Dendritic cell treated with granulocyte-macrophage colony-stimulating factor and Interleukin-4, amounts not matched to agents 40 ng/mL and 50 ng/mL, for 4 days (primary cell): ENCODE results near the gene CPM.

Experiments used
- H3K27ac Mint-ChIP-seq: one replicate; pipeline ENCODE4 v1.8.0; 2022; ENCODE audit warnings: mild to moderate bottlenecking, mixed read lengths
- H3K27me3 Mint-ChIP-seq: one replicate; pipeline ENCODE4 v1.8.0; 2022; ENCODE audit warnings: mild to moderate bottlenecking, mixed read lengths
- H3K36me3 Mint-ChIP-seq: one replicate; pipeline ENCODE4 v1.8.0; 2022; ENCODE audit warnings: low read depth, mixed read lengths
- H3K4me1 Mint-ChIP-seq: one replicate; pipeline ENCODE4 v1.8.0; 2022; ENCODE audit warnings: low read depth, mixed read lengths
- H3K4me3 Mint-ChIP-seq: one replicate; pipeline ENCODE4 v1.8.0; 2022; ENCODE audit warnings: mild to moderate bottlenecking, moderate library complexity, mixed read lengths
- H3K9me3 Mint-ChIP-seq: one replicate; pipeline ENCODE4 v1.8.0; 2022; ENCODE audit warnings: mixed read lengths
- intact Hi-C: fragments of 100-400 bp; cut with micrococcal nuclease; formaldehyde crosslinking; loops from one replicate; pipeline ENCODE4 v1.15.0; 2022

The CPM gene

DNA sequence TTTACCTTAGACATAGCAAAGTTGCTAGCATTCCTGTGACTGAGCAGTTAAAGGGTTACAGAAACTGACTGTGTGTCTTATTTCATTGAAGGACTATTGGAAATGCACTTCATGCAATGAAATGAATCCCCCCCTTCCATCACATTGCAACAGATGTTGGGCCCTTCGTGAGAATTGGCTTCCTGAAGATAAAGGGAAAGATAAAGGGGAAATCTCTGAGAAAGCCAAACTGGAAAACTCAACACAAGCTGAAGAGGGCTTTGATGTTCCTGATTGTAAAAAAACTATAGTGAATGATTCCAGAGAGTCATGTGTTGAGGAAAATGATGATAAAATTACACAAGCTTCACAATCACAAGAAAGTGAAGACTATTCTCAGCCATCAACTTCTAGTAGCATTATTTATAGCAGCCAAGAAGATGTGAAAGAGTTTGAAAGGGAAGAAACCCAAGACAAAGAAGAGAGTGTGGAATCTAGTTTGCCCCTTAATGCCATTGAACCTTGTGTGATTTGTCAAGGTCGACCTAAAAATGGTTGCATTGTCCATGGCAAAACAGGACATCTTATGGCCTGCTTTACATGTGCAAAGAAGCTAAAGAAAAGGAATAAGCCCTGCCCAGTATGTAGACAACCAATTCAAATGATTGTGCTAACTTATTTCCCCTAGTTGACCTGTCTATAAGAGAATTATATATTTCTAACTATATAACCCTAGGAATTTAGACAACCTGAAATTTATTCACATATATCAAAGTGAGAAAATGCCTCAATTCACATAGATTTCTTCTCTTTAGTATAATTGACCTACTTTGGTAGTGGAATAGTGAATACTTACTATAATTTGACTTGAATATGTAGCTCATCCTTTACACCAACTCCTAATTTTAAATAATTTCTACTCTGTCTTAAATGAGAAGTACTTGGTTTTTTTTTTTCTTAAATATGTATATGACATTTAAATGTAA lies 93.5 kb downstream of the CPM start:
- intact Hi-C loops = loop anchor here (10.0 kb wide), 1 partner anchor 755 kb away; no protein-coding TSS in a partner anchor
- H3K27me3 Mint-ChIP-seq = no peaks in the 10 kb centered on the region
- H3K27ac Mint-ChIP-seq = no peak overlapping the region
- H3K9me3 Mint-ChIP-seq = no peaks in the 10 kb centered on the region
- peaks cover 7% of the 10 kb centered on the region for H3K4me1 Mint-ChIP-seq
- H3K36me3 Mint-ChIP-seq = peaks cover 89% of the 10 kb centered on the region
- H3K4me3 Mint-ChIP-seq = no peak overlapping the region

DNA sequence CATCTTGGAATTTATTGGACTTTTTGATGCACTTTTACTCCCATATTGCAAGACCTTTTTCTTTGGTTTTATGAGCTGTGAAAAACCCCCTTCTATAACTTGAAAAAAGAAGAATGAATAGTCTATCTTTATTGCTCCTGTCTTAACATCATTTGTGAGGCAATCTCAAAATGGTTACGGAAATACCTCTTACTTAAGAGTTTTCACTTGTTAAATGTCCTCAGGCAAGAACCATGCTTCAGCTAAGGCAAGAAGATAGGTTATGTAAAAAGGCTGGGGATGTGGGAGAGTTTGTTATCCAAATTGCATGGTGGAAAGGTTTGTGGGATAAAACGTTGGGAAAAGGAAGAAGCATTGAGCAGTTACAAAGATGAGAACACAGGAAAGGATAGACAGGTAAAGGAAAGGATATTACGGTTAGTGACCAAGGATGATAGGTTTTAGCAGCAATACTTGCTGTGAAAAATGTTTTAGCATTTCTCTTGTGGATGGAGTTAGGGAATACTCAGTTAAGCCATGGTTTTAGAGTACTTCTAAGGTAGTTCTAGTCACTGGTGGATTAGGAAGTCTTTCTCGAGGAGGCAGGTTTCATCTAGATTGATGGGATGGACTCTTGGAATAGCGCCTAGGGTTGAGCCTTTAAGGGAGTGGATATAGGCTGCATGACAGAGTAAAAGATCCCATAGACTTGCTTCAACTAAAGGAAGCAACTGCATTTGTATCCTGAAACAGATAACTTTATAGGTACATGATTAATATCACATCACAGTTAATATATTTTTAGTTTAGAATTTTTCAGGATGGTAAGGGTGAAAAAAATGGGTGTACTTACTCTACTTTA lies 94.7 kb downstream of the CPM start:
- intact Hi-C loops = loop anchor here (10.0 kb wide), 1 partner anchor 757 kb away; no protein-coding TSS in a partner anchor
- Mint-ChIP-seq H3K4me3 (no peak overlapping the region), H3K4me1 (peaks cover 7% of the 10 kb centered on the region), H3K9me3 (no peaks in the 10 kb centered on the region), H3K27ac (no peak overlapping the region), H3K36me3 (peaks cover 86% of the 10 kb centered on the region), H3K27me3 (no peaks in the 10 kb centered on the region)

DNA sequence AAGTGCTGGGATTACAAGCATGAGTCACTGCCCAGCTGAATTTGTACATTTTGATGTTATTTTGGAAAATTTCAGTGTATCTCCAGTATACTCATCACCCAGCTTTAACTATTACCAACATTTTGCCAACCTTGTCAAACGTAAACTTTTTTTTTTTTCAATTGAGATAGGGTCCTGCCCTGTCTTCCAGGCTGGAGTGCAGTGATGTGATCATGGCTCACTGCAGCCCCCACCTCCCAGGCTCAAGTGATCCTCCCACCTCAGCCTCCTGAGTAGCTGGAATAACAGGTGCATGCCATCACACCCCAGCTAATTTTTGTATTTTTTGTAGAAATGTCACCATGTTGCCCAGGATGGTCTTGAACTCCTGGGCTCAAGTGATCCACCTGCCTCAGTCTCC lies 95.8 kb downstream of the CPM start:
- no peak overlapping the region for H3K27ac Mint-ChIP-seq
- intact Hi-C loops = loop anchor here (10.0 kb wide), 1 partner anchor 758 kb away; no protein-coding TSS in a partner anchor
- H3K27me3 Mint-ChIP-seq = no peaks in the 10 kb centered on the region
- peaks cover 7% of the 10 kb centered on the region for H3K4me1 Mint-ChIP-seq
- peaks cover 83% of the 10 kb centered on the region for H3K36me3 Mint-ChIP-seq
- H3K4me3 Mint-ChIP-seq = no peak overlapping the region
- H3K9me3 Mint-ChIP-seq = no peaks in the 10 kb centered on the region

DNA sequence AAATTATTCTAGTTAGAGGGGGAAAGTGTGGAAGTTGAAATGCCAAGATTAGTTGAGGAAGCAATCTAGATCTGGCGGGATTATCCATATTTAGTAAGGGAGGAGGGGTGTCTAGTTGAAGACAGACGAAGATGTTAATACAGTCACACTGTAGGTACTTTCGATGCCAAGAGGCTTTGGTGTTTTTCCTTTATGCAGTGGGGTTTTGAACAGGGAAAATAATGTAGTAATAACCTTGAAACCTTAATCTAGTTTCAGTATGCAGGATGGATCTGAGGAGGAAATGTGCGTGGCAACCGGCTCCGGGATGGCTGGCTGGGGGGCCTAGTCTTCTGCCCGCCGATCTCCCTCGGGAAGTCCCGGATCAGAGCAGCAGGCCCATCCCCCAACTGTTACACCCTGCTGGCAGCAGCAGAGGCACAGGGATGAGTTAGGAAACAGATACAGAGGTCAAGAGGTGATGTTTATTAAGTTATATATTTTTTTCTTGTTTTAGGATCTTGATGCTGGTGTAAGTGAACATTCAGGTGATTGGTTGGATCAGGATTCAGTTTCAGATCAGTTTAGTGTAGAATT lies 97.5 kb downstream of the CPM start:
- intact Hi-C loops = loop anchor here (10.0 kb wide), 1 partner anchor 759 kb away; no protein-coding TSS in a partner anchor
- Mint-ChIP-seq H3K4me1 (peaks cover 7% of the 10 kb centered on the region), H3K36me3 (peaks cover 83% of the 10 kb centered on the region), H3K27me3 (no peaks in the 10 kb centered on the region), H3K27ac (no peak overlapping the region), H3K4me3 (no peak overlapping the region), H3K9me3 (no peaks in the 10 kb centered on the region)

DNA sequence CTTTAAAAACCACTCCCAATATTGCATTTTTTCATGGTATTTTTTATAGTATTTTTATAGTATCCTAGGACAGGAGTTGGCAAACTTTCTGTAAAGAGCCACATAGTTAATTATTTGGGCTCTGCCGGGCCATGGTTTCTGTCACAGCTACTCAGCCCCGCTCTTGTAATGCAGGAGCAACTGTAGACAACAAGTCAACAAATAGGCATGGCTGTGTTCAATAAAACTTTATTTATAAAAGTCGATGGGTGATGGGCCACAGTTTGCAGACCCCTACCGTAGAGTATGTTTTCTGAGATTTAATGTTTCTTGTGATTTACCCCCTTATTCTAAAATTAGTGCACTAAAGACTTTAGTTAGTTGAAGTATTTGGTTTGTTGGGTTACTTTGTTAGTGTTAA lies 99.5 kb downstream of the CPM start:
- Mint-ChIP-seq H3K4me3 (no peak overlapping the region), H3K27ac (no peak overlapping the region), H3K4me1 (peaks cover 7% of the 10 kb centered on the region), H3K9me3 (no peaks in the 10 kb centered on the region), H3K27me3 (no peaks in the 10 kb centered on the region), H3K36me3 (peaks cover 85% of the 10 kb centered on the region)
- intact Hi-C loops = loop anchor here (10.0 kb wide), 1 partner anchor 761 kb away; no protein-coding TSS in a partner anchor

DNA sequence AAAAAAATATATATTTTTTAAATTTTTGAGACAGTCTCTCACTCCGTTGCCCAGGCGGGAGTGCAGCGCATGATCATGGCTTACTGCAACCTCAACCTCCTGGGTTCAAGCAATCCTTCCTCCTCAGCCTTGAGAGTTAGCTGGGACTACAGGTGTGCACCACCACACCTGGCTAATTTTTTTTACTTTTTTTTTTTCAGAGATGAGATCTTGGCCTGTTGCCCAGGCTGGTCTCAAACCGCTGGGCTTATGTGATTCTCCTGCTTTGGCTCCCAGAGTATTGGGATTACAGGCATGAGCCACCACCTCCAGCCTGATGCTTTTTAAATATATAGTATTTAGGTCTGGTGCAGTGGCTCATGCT lies 100.5 kb downstream of the CPM start:
- Mint-ChIP-seq H3K36me3 (peaks cover 88% of the 10 kb centered on the region), H3K9me3 (no peaks in the 10 kb centered on the region), H3K4me3 (no peak overlapping the region), H3K4me1 (peaks cover 7% of the 10 kb centered on the region), H3K27ac (no peak overlapping the region), H3K27me3 (no peaks in the 10 kb centered on the region)
- intact Hi-C loops = loop anchor here (10.0 kb wide), 1 partner anchor 762 kb away; no protein-coding TSS in a partner anchor

DNA sequence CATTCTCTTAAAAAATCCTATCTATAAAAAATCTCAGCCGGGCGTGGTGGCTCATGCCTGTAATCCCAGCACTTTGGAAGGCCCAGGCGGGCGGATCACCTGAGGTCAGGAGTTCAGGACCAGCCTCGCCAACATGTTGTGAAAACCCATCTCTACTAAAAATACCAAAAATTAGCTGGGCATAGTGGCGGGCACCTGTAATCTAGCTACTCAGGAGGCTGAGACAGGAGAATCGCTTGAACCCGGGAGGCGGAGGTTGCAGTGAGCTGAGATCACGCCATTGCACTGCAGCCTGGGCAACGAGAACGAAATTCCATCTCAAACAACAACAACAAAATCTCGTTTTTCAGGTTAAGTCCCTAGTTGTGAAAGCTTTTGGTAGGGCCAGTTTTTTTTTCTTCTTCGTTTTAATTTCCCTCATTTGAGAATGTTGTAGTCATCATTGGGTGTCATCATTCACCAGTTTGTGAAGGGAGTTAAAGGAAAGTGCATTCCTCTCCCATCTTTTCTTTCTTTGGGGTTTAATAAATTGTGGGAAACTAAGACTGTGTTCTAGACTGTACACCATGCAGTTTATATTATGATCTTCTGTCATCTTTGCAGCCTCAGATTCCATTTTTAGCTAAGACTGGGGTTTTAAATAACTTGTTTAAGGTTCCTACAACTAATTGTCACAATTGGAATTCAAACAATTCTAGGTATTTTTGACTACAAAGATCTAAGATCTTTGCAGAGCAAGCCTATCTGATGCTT lies 101.0 kb downstream of the CPM start:
- Mint-ChIP-seq H3K36me3 (peaks cover 88% of the 10 kb centered on the region), H3K4me3 (no peak overlapping the region), H3K4me1 (peaks cover 7% of the 10 kb centered on the region), H3K27me3 (no peaks in the 10 kb centered on the region), H3K27ac (no peak overlapping the region), H3K9me3 (no peaks in the 10 kb centered on the region)
- intact Hi-C loops = loop anchor here (10.0 kb wide), 1 partner anchor 763 kb away; no protein-coding TSS in a partner anchor

DNA sequence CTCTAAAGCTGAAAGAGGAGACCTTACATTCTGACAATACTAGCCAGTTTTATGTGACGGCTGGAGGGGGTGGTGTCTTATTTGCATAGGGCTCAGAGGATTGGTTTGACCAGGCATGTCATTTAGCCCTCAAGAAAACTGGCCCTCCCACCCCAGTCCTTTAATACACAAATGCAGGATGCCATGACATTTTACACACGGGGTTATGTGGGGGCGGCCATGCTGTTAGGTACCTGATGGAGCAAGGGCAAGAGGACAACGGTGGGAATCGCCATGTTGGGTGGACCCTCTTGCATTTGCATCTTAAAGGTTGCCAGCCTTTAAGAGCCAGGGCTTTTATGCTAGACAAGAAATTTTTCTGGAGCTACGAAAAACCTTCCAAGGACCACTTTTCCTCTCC lies 101.7 kb downstream of the CPM start:
- Mint-ChIP-seq H3K27me3 (no peaks in the 10 kb centered on the region), H3K27ac (no peak overlapping the region), H3K9me3 (no peaks in the 10 kb centered on the region), H3K4me3 (no peak overlapping the region), H3K36me3 (peaks cover 87% of the 10 kb centered on the region), H3K4me1 (peaks cover 7% of the 10 kb centered on the region)
- intact Hi-C loops = loop anchor here (10.0 kb wide), 1 partner anchor 764 kb away; no protein-coding TSS in a partner anchor

DNA sequence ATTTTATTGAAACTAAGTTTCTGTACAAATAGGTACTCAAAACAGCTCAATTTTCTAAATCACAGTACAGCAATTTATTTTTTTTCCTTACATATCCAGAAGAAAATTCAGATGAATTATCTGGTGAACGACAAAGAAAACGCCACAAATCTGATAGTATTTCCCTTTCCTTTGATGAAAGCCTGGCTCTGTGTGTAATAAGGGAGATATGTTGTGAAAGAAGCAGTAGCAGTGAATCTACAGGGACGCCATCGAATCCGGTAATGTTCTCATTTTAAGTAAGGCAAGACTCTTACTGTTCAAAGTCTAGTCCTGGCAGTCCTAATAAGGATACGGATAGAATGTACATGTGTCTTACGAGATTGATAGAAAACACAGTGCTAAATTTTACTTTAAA lies 104.3 kb downstream of the CPM start:
- Mint-ChIP-seq H3K4me1 (peaks cover 6% of the 10 kb centered on the region), H3K27me3 (no peaks in the 10 kb centered on the region), H3K27ac (no peak overlapping the region), H3K36me3 (peaks cover 91% of the 10 kb centered on the region), H3K4me3 (no peak overlapping the region), H3K9me3 (no peaks in the 10 kb centered on the region)
- intact Hi-C loops = no loop called here

DNA sequence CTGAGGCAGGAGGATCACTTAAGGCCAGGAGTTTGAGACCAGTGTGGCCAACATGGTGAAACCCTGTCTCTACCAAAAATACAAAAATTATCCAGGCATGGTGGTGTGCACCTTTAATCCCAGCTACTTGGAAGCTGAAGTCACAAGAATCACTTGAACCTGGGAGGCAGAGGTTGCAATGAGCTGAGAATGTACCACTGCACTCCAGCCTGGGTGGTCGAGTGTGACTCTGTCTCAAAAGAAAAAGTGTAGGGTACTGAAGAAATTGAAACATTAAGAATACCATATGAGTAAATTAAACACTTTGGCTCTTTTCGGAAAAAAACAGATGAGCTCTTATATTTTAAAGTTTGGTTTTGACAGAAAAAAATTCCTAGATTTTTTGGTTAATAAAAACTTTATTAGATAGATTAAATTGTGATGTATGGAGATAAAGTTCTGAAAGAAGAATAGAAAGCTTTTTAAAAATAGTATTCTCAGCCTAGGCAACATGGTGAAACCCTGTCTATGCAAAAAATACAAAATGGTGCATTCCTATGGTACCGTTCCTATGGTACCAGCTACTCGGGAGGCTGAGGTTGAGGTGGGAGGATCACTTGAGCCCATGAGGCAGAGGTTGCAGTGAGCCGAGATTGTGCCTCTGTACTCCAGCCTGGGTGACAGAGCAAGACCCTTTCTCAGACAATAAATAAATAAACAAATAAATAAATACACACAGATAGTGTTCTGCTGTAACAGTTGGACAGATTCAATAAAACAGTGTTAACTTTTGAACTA lies 104.9 kb downstream of the CPM start:
- Mint-ChIP-seq H3K27ac (no peak overlapping the region), H3K9me3 (no peaks in the 10 kb centered on the region), H3K4me3 (no peak overlapping the region), H3K27me3 (no peaks in the 10 kb centered on the region), H3K4me1 (peaks cover 10% of the 10 kb centered on the region), H3K36me3 (peaks cover 94% of the 10 kb centered on the region)
- intact Hi-C loops = no loop called here

DNA sequence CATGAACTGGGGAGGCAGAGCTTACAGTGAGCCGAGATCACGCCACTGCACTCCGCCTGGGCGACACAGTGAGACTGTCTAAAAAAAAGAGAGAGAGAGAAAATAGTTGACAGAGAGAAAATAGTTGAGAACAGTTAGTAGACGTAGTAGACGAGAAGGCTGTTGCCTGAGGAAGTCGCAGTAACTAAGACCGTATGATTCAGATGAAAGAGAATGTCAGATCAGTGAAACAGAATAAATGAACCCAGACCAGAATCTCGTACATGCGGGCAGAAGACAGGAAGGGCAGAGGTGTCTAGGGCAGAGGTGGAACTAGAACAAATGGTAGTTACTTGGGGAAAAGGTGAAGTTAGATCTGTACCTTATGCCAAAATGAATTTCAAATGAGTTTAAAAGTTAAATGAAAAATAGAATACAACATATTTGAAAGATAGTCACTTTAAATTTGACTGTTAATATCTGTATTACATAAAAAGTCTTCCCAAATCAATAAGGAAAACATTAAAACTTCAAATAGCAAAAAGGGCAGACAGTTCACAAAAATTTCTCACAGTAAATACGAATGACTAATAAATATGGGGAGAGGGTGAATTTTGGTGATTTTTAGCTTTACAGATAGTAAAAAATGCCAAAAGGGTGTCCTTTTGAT lies 107.3 kb downstream of the CPM start:
- Mint-ChIP-seq H3K27me3 (no peaks in the 10 kb centered on the region), H3K4me3 (no peak overlapping the region), H3K4me1 (peaks cover 23% of the 10 kb centered on the region), H3K27ac (no peak overlapping the region), H3K36me3 (peaks cover 95% of the 10 kb centered on the region), H3K9me3 (no peaks in the 10 kb centered on the region)
- intact Hi-C loops = no loop called here

DNA sequence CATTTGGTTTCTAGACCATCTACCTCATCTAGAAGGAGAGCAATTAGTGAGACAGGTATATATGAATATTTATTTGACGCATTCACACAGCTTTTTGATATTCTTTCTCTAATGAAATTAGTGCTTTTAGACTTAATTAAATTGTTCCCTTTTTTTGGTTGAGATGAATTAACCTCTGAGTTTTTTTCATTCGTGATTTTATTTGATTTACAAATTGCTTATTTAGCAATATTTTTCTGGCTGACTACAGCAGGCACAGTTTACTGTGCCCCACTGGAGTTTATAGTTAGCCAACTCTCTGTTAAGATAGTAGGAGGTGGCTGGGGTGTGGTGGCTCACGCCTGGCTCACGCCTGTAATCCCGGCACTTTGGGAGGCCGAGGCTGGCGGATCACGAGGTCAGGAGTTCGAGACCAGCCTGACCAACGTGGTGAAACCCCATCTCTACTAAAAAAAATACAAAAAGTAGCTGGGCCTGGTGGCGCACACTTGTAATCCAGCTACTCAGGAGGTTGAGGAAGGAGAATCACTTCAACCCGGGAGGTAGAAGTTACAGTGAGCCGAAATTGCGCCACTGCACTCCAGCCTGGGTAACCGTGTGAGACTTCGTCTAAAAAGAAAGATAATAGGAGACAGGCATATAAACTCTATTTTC lies 108.2 kb downstream of the CPM start:
- H3K4me1 Mint-ChIP-seq = peaks cover 26% of the 10 kb centered on the region
- H3K27me3 Mint-ChIP-seq = no peaks in the 10 kb centered on the region
- peaks cover 91% of the 10 kb centered on the region for H3K36me3 Mint-ChIP-seq
- H3K9me3 Mint-ChIP-seq = no peaks in the 10 kb centered on the region
- H3K27ac Mint-ChIP-seq = peak overlapping the region; percentile 43
- intact Hi-C loops = no loop called here
- H3K4me3 Mint-ChIP-seq = no peak overlapping the region
